ENCODE data around the gene ITPR1. TPM values are rescaled to one million over a fixed set of nuclear protein-coding genes. Genes with fewer than 3 reads are reported as not detected.
A peak's percentile ranks its signal among the peaks of the same experiment; 100 is the strongest.

Gene ITPR1
- total RNA-seq, 4 donors from 2014 or later, result 210 to 261 (median 232) TPM

- no peaks in the 10 kb centered on the region for H3K27me3 ChIP-seq
- peak overlapping the region; percentile 61 to 85 (median 83) for H3K27ac ChIP-seq
- H3K36me3 ChIP-seq, result no peaks in the 10 kb centered on the region
- no peak for DNase-seq
- H3K4me3 ChIP-seq (replicated peaks in 1 of 3), result no peak overlapping the region
- H3K4me1 ChIP-seq, result peaks cover 75 to 95% of the 10 kb centered on the region in 2 donors
- TF ChIP-seq POLR2A (IDR thresholded peaks at IDR 0.05) (no peak), CTCF (IDR thresholded peaks at IDR 0.05) (no peak)
- intact Hi-C loops (cut with DNase I), result no loop called here
- H3K9me3 ChIP-seq, result no peaks in the 10 kb centered on the region
- 85 to 86% methylated on average over 11 of the region's 11 CpGs for WGBS, 2 donors
These were observed 39.5 kb downstream of the ITPR1 start for GRCh38 chr3:4532535-4533112.

GRCh38 chr3:4533489-4534443 lies 40.6 kb downstream of the ITPR1 start:
- Histone ChIP-seq H3K9me3 (no peaks in the 10 kb centered on the region), H3K27ac (peak overlapping the region; percentile 83 to 91 (median 85)), H3K27me3 (no peaks in the 10 kb centered on the region), H3K4me3 (replicated peaks in 1 of 3) (no peak overlapping the region), H3K4me1 (peaks cover 66 to 85% of the 10 kb centered on the region in 2 donors), H3K36me3 (no peaks in the 10 kb centered on the region)
- TF ChIP-seq CTCF (IDR thresholded peaks at IDR 0.05) (no peak), POLR2A (IDR thresholded peaks at IDR 0.05) (peak in 1 of 2 donors; percentile 17)
- peak; percentile 97 to 98 for DNase-seq
- WGBS, 2 donors, result 30 to 34% methylated on average over 14 of the region's 14 CpGs
- intact Hi-C loops (cut with DNase I), result no loop called here

DNA sequence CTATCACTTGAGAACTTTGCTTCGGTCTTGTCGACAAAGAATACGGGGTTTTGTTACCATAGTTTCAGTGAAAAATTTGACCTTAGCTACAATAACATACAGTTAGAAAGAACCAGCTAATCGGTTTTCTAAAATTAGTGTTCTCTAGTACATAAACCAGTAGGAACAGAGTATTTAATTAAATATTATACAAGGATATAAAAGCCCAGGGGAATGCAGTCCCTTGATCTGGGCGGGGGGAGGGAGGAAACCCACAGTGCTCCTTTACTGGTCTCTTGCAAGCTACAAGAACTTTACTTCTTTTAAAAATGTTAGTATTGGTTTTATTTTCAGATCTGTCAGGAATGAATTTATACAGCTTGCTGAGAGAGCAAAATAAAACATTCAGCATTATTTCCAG lies 41.8 kb downstream of the ITPR1 start:
- H3K4me3 ChIP-seq (replicated peaks in 1 of 3), result no peak overlapping the region
- H3K9me3 ChIP-seq, result no peaks in the 10 kb centered on the region
- intact Hi-C loops (cut with DNase I), result no loop called here
- whole genome bisulfite sequencing, 2 donors, result 24 to 34% methylated on average over 5 of the region's 5 CpGs
- peak overlapping the region; percentile 83 to 91 (median 85) for H3K27ac ChIP-seq
- DNase-seq, result no peak
- H3K27me3 ChIP-seq, result no peaks in the 10 kb centered on the region
- no peak for TF ChIP-seq POLR2A (IDR thresholded peaks at IDR 0.05)
- TF ChIP-seq CTCF (IDR thresholded peaks at IDR 0.05), result no peak
- peaks cover 64 to 73% of the 10 kb centered on the region in 2 donors for H3K4me1 ChIP-seq
- no peaks in the 10 kb centered on the region for H3K36me3 ChIP-seq

DNA sequence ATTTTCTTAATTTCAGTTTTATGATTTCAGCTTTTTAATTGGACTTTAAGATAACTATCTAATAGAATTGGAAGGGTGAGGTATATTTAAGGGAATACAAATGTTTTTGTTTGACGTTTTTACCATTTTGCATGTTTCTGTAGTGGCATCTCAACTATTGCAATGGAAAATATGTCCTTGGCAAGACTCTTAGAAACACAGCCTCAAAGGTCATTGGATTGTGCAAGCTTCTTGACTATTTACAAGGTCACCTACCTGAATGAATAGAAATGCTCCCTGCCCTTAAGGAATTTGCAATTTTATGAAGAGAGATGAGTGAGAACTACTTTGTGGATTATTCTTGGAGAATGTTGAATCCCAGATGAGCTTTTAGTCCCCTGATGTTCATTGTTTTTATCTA lies 43.1 kb downstream of the ITPR1 start:
- intact Hi-C loops (cut with DNase I), result no loop called here
- Histone ChIP-seq H3K4me3 (replicated peaks in 1 of 3) (no peak overlapping the region), H3K9me3 (no peaks in the 10 kb centered on the region), H3K4me1 (peaks cover 52 to 60% of the 10 kb centered on the region in 2 donors), H3K27ac (peak overlapping the region; percentile 83 to 91 (median 85)), H3K36me3 (no peaks in the 10 kb centered on the region), H3K27me3 (no peaks in the 10 kb centered on the region)
- WGBS, 2 donors, result 24 to 30% methylated on average over 1 of the region's 1 CpG
- no peak for TF ChIP-seq CTCF (IDR thresholded peaks at IDR 0.05)
- no peak for TF ChIP-seq POLR2A (IDR thresholded peaks at IDR 0.05)
- DNase-seq, result no peak

GRCh38 chr3:4540267-4540666 lies 47.1 kb downstream of the ITPR1 start:
- WGBS, 2 donors, result 74 to 90% methylated on average over 4 of the region's 4 CpGs
- no peaks in the 10 kb centered on the region for H3K9me3 ChIP-seq
- no peak for TF ChIP-seq POLR2A (IDR thresholded peaks at IDR 0.05)
- no peak for TF ChIP-seq CTCF (IDR thresholded peaks at IDR 0.05)
- H3K36me3 ChIP-seq, result no peaks in the 10 kb centered on the region
- H3K4me3 ChIP-seq (replicated peaks in 1 of 3), result no peak overlapping the region
- no peak overlapping the region for H3K27ac ChIP-seq
- intact Hi-C loops (cut with DNase I), result no loop called here
- H3K4me1 ChIP-seq, result peaks cover 25 to 28% of the 10 kb centered on the region in 2 donors
- no peak for DNase-seq
- H3K27me3 ChIP-seq, result no peaks in the 10 kb centered on the region

All from thyroid gland (tissue), 4 donors.